ENCODE results near the gene ZNF653. TPM values are rescaled to one million over a fixed set of nuclear protein-coding genes. Genes with fewer than 3 reads are reported as not detected.

Gene ZNF653
- total and polyA plus RNA-seq, 2 donors (not counting 1 experiment from before 2014, with no cell fraction given), result 24.2 to 26.2 TPM

- POLR2A ChIA-PET, result interaction anchor here (0.9 kb wide), 1 partner anchor 96 kb away, joined by 5 read pairs; the partner anchor contains the start of gene EPOR
- WGBS (ENCODE audit: insufficient coverage), result 13% methylated on average over 81 of the region's 86 CpGs
- intact Hi-C loops (cut with micrococcal nuclease), result loop anchor here (5.0 kb wide), 2 partner anchors 442 to 443 kb away; no protein-coding TSS in a partner anchor
Observed at GRCh38 chr19:11479898-11480714, 25.5 kb downstream of the ZNF653 start.

More at GRCh38 chr19:11479898-11480714, 25.5 kb downstream of the ZNF653 start:
- Histone ChIP-seq H3K27ac (ENCODE audit: low read length in 2 of 2) (no peak overlapping the region), H3K79me2 (ENCODE audit: control insufficient read depth, insufficient read depth, low read length) (no peaks in the 10 kb centered on the region), H3K4me1 (ENCODE audit: control insufficient read depth in 2 of 2, insufficient read depth in 2 of 2, low read length in 2 of 2) (peaks cover 37 to 42% of the 10 kb centered on the region in 2 donors), H2AFZ (ENCODE audit: insufficient read depth, low read depth, low read length, poor library complexity, severe bottlenecking) (peak overlapping the region; percentile 22), H3K27me3 (replicated peaks in 1 of 4; ENCODE audit: control extremely low read depth in 1 of 4, control insufficient read depth in 3 of 4, insufficient read depth in 4 of 4, low read length in 3 of 4) (peaks cover 0 to 46% (median 25%) of the 10 kb centered on the region in 4 experiments), H3K4me3 (ENCODE audit: control extremely low read depth in 1 of 5, extremely low read depth in 1 of 5, insufficient read depth in 1 of 5, low read depth in 2 of 5, low read length in 4 of 5) (no peak overlapping the region), H3K36me3 (replicated peaks in 1 of 2; ENCODE audit: control extremely low read depth in 1 of 2, control insufficient read depth in 1 of 2, extremely low read depth in 1 of 2, insufficient read depth in 2 of 2, low read length in 1 of 2) (peaks cover 0 to 2% of the 10 kb centered on the region in 2 experiments), H3K9ac (ENCODE audit: low read length) (no peak overlapping the region), H4K20me1 (ENCODE audit: control insufficient read depth, insufficient read depth, low read length, poor library complexity, severe bottlenecking) (no peaks in the 10 kb centered on the region), H3K4me2 (replicated peaks; ENCODE audit: low read depth, low read length, poor library complexity, severe bottlenecking) (peak overlapping the region; percentile 89), H3K9me3 (ENCODE audit: control extremely low read depth in 1 of 3, control insufficient read depth in 2 of 3, insufficient read depth in 1 of 3, low read length in 2 of 3) (peaks cover 0 to 25% (median 0%) of the 10 kb centered on the region in 3 donors)
- TF ChIP-seq EZH2 (IDR thresholded peaks at IDR 0.05; ENCODE audit: borderline replicate concordance, insufficient read depth, low read depth, low read length, poor library complexity, severe bottlenecking) (peak; percentile 52), CTCF (IDR thresholded peaks at IDR 0.05) (no peak)
- peaks cover 26% of the 10 kb centered on the region for H3K4me1 Mint-ChIP-seq
- ATAC-seq (ENCODE audit: low read depth) (no peak), DNase-seq (peak; percentile 43)
- CTCF ChIA-PET, result interaction anchor here (1.2 to 3.4 kb wide), 3 partner anchors 97 to 188 kb away, joined by 3 to 38 read pairs (median 25); partner anchors contain the start of gene EPOR
- H3K9me3 Mint-ChIP-seq (ENCODE audit: insufficient read depth), result no peaks in the 10 kb centered on the region
- peaks cover 38% of the 10 kb centered on the region for H3K27me3 Mint-ChIP-seq
- H3K4me3 Mint-ChIP-seq, result no peak overlapping the region
- no peak overlapping the region for H3K27ac Mint-ChIP-seq
